GM19467 (cell line): ENCODE measurements around the gene EXOSC6.
"Not testable (repeated sequence)": the region's sequence is repeated elsewhere in the genome, so short reads cannot be mapped to it uniquely, and the experiment has no call there.

Experiments used
- ATAC-seq: cut with Tn5 transposase; IDR thresholded peaks from one replicate; pipeline ENCODE4 v1.9.1; 2021; ENCODE audit warnings: mild to moderate bottlenecking, moderate library complexity; ENCODE audit not compliant: unreplicated experiment

EXOSC6 gene

GRCh38 chr16:70255574-70255973 lies 3.8 kb upstream of the EXOSC6 start:
- ATAC-seq, result no peak

GRCh38 chr16:70254965-70255286 lies 3.2 kb upstream of the EXOSC6 start:
- ATAC-seq, result no peak

GRCh38 chr16:70254180-70254964 lies 2.6 kb upstream of the EXOSC6 start:
- no peak for ATAC-seq

- ATAC-seq, result no peak
Measured at GRCh38 chr16:70253291-70254106, 1.8 kb upstream of the EXOSC6 start.

GRCh38 chr16:70252355-70252988 lies 732 bp upstream of the EXOSC6 start:
- ATAC-seq, result no peak

- peak; percentile 33 for ATAC-seq
Measured at GRCh38 chr16:70250748-70251628, 752 bp downstream of the EXOSC6 start.

- ATAC-seq, result not testable (repeated sequence)
Measured at GRCh38 chr16:70249697-70250096, 2.0 kb downstream of the EXOSC6 start.

GRCh38 chr16:70238773-70239172 lies 13.0 kb downstream of the EXOSC6 start:
- not testable (repeated sequence) for ATAC-seq

- not testable (repeated sequence) for ATAC-seq
Measured at GRCh38 chr16:70231831-70232230, 19.9 kb downstream of the EXOSC6 start.

GRCh38 chr16:70226024-70226423 lies 25.7 kb downstream of the EXOSC6 start:
- ATAC-seq, result not testable (repeated sequence)

GRCh38 chr16:70225430-70225829 lies 26.3 kb downstream of the EXOSC6 start:
- not testable (repeated sequence) for ATAC-seq

GRCh38 chr16:70224645-70225044 lies 27.1 kb downstream of the EXOSC6 start:
- ATAC-seq, result not testable (repeated sequence)

GRCh38 chr16:70223971-70224513 lies 27.7 kb downstream of the EXOSC6 start:
- not testable (repeated sequence) for ATAC-seq

- not testable (repeated sequence) for ATAC-seq
Measured at GRCh38 chr16:70223216-70223615, 28.5 kb downstream of the EXOSC6 start.

- not testable (repeated sequence) for ATAC-seq
Measured at GRCh38 chr16:70222574-70222973, 29.2 kb downstream of the EXOSC6 start.

- not testable (repeated sequence) for ATAC-seq
Measured at GRCh38 chr16:70218586-70218985, 33.2 kb downstream of the EXOSC6 start.

GRCh38 chr16:70206382-70206781 lies 45.4 kb downstream of the EXOSC6 start:
- not testable (repeated sequence) for ATAC-seq

- ATAC-seq, result not testable (repeated sequence)
Measured at GRCh38 chr16:70204668-70205405, 46.9 kb downstream of the EXOSC6 start.

GRCh38 chr16:70204010-70204409 lies 47.7 kb downstream of the EXOSC6 start:
- ATAC-seq, result not testable (repeated sequence)
